Astrocyte (in vitro differentiated cells and primary cell): Measurements from ENCODE around the gene NCF2. TPM values are rescaled to one million over a fixed set of nuclear protein-coding genes. Genes with fewer than 3 reads are reported as not detected.

ENCODE experiments used
- DNase-seq: peaks from one replicate; pipeline ENCODE4 v3.0.0-alpha.2; 2010; ENCODE audit warnings: low read depth
- FAIRE-seq: peaks from 2 replicates; lab custom pipeline; 2011; peaks lifted over from hg19 to GRCh38; lab: Jason Lieb, UNC
- H2AFZ ChIP-seq: 2 replicates; pipeline ENCODE4 v1.6.0; 2012; ENCODE audit warnings: low read depth, low read length, inconsistent platforms
- H3K27ac ChIP-seq: 2 replicates; pipeline ENCODE4 v1.5.1; 2011; ENCODE audit warnings: low read depth, low read length, inconsistent platforms
- H3K27me3 ChIP-seq: 2 replicates; pipeline ENCODE4 v1.6.0; 2011; ENCODE audit warnings: low read length, inconsistent platforms; ENCODE audit not compliant: insufficient read depth
- H3K36me3 ChIP-seq: 2 replicates; pipeline ENCODE4 v1.5.1; 2011; ENCODE audit warnings: low read length, inconsistent platforms; ENCODE audit not compliant: insufficient read depth
- H3K4me1 ChIP-seq: 2 replicates; pipeline ENCODE4 v1.5.1; 2011; ENCODE audit warnings: low read length, inconsistent platforms; ENCODE audit not compliant: insufficient read depth
- H3K4me2 ChIP-seq: 2 replicates; pipeline ENCODE4 v1.6.0; 2012; ENCODE audit warnings: low read length, inconsistent platforms
- H3K4me3 ChIP-seq: 2 replicates; pipeline ENCODE4 v1.5.1; 2011; ENCODE audit warnings: low read depth, mild to moderate bottlenecking, low read length, inconsistent platforms; ENCODE audit not compliant: insufficient read depth
- H3K79me2 ChIP-seq: 2 replicates; pipeline ENCODE4 v1.6.0; 2012; ENCODE audit warnings: mild to moderate bottlenecking, low read length, inconsistent platforms; ENCODE audit not compliant: insufficient read depth
- H3K9ac ChIP-seq: 2 replicates; pipeline ENCODE4 v1.6.0; 2012; ENCODE audit warnings: mild to moderate bottlenecking, low read length, inconsistent platforms
- H3K9me3 ChIP-seq: 2 replicates; pipeline ENCODE4 v1.5.1; 2012; ENCODE audit warnings: low read depth, mild to moderate bottlenecking, low read length, inconsistent platforms; ENCODE audit not compliant: insufficient read depth
- H4K20me1 ChIP-seq: 2 replicates; pipeline ENCODE4 v1.6.0; 2012; ENCODE audit warnings: low read length, inconsistent platforms; ENCODE audit not compliant: insufficient read depth
- H3K27ac Mint-ChIP-seq: one replicate; pipeline ENCODE4 v1.8.0; 2021; ENCODE audit warnings: mild to moderate bottlenecking, mixed read lengths; ENCODE audit not compliant: unreplicated experiment
- H3K27me3 Mint-ChIP-seq: one replicate; pipeline ENCODE4 v1.8.0; 2021; ENCODE audit warnings: low read depth, mixed read lengths; ENCODE audit not compliant: unreplicated experiment
- H3K36me3 Mint-ChIP-seq: one replicate; pipeline ENCODE4 v1.8.0; 2021; ENCODE audit warnings: low read depth, mixed read lengths; ENCODE audit not compliant: unreplicated experiment
- H3K4me1 Mint-ChIP-seq: one replicate; pipeline ENCODE4 v1.8.0; 2021; ENCODE audit warnings: low read depth, mixed read lengths; ENCODE audit not compliant: unreplicated experiment
- H3K4me3 Mint-ChIP-seq: one replicate; pipeline ENCODE4 v1.8.0; 2021; ENCODE audit warnings: mild to moderate bottlenecking, moderate library complexity, mixed read lengths; ENCODE audit not compliant: unreplicated experiment
- H3K9me3 Mint-ChIP-seq: one replicate; pipeline ENCODE4 v1.8.0; 2021; ENCODE audit warnings: mild to moderate bottlenecking, mixed read lengths; ENCODE audit not compliant: unreplicated experiment
- EZH2 ChIP-seq: IDR thresholded peaks from 2 replicates; pipeline ENCODE4 v1.6.1; 2012; ENCODE audit warnings: mild to moderate bottlenecking, low read length, inconsistent platforms; ENCODE audit not compliant: insufficient read depth
- total RNA-seq: library from RNA; stranded (reverse); gene quantifications from 2 replicates; pipeline ENCODE4 v1.2.1, GENCODE V29; 2021
- TF ChIP-seq, protein P1 (sequence below): IDR thresholded peaks from 2 replicates; pipeline ENCODE4 v1.5.1; 2011; ENCODE audit warnings: low read depth, mild to moderate bottlenecking, inconsistent platforms, low read length, moderate library complexity; ENCODE audit not compliant: insufficient read depth

NCF2 gene
- total RNA-seq, 1 donor from 2014 or later: 4.3 TPM

DNA sequence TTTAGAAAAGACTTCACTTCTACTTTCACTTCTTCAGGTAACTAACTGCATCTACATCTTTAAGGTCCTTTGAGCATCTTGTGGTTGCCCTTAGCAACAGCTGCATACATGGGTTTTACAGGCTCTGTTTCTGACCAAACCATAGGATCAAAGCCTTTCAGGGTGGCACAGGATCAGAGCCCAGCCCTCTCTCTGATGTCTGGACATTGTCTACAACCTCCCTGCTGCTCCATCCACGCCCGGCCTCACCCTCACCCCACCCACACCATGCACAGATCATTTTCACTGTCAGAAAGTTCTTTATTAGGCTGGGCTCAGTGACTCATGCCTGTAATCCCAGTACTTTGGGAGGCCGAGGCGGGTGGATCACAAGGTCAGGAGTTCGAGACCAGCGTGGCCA is 5.2 kb downstream of the NCF2 start:
- Histone ChIP-seq H3K9ac (no peak overlapping the region), H3K27me3 (no peaks in the 10 kb centered on the region), H3K4me2 (no peak overlapping the region), H4K20me1 (no peaks in the 10 kb centered on the region), H3K4me3 (no peak overlapping the region), H3K27ac (no peak overlapping the region), H3K36me3 (no peaks in the 10 kb centered on the region), H2AFZ (no peak overlapping the region), H3K79me2 (no peaks in the 10 kb centered on the region), H3K4me1 (no peaks in the 10 kb centered on the region), H3K9me3 (no peaks in the 10 kb centered on the region)
- Mint-ChIP-seq H3K4me1 (no peaks in the 10 kb centered on the region), H3K27me3 (peaks cover 1% of the 10 kb centered on the region), H3K27ac (no peak overlapping the region), H3K9me3 (no peaks in the 10 kb centered on the region), H3K4me3 (no peak overlapping the region), H3K36me3 (no peaks in the 10 kb centered on the region)
- no peak for FAIRE-seq
- DNase-seq: no peak
- no peak for TF ChIP-seq EZH2
- TF ChIP-seq, protein P1, sequence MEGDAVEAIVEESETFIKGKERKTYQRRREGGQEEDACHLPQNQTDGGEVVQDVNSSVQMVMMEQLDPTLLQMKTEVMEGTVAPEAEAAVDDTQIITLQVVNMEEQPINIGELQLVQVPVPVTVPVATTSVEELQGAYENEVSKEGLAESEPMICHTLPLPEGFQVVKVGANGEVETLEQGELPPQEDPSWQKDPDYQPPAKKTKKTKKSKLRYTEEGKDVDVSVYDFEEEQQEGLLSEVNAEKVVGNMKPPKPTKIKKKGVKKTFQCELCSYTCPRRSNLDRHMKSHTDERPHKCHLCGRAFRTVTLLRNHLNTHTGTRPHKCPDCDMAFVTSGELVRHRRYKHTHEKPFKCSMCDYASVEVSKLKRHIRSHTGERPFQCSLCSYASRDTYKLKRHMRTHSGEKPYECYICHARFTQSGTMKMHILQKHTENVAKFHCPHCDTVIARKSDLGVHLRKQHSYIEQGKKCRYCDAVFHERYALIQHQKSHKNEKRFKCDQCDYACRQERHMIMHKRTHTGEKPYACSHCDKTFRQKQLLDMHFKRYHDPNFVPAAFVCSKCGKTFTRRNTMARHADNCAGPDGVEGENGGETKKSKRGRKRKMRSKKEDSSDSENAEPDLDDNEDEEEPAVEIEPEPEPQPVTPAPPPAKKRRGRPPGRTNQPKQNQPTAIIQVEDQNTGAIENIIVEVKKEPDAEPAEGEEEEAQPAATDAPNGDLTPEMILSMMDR: no peak

DNA sequence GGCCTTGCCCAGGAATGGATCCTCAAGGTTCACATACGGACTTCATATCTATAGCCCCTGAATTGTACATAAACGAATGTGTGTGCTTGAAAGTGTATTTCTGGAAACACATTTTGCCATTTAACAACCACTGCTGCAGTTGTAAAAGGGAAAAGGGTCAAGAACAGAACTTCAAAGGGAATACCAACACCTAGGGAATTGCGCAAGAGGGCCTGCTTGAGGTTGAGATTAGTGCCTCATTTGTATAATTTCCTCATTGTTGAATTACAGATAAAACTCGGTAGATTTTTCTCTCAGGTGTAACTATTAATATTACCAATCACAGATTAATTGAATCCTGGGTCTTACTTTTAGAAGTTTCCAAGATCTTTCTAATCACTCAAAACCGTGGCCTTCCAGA is 6.1 kb downstream of the NCF2 start:
- no peak overlapping the region for H3K4me3 ChIP-seq
- DNase-seq: no peak
- H3K9ac ChIP-seq: no peak overlapping the region
- Mint-ChIP-seq H3K9me3 (no peaks in the 10 kb centered on the region), H3K4me3 (no peak overlapping the region), H3K27me3 (peaks cover 1% of the 10 kb centered on the region), H3K4me1 (no peaks in the 10 kb centered on the region), H3K36me3 (no peaks in the 10 kb centered on the region), H3K27ac (no peak overlapping the region)
- no peaks in the 10 kb centered on the region for H4K20me1 ChIP-seq
- no peaks in the 10 kb centered on the region for H3K4me1 ChIP-seq
- no peaks in the 10 kb centered on the region for H3K27me3 ChIP-seq
- no peak overlapping the region for H3K27ac ChIP-seq
- TF ChIP-seq, protein P1: no peak
- TF ChIP-seq EZH2: no peak
- H3K79me2 ChIP-seq: no peaks in the 10 kb centered on the region
- H3K9me3 ChIP-seq: no peaks in the 10 kb centered on the region
- no peaks in the 10 kb centered on the region for H3K36me3 ChIP-seq
- H2AFZ ChIP-seq: no peak overlapping the region
- no peak overlapping the region for H3K4me2 ChIP-seq
- no peak for FAIRE-seq

DNA sequence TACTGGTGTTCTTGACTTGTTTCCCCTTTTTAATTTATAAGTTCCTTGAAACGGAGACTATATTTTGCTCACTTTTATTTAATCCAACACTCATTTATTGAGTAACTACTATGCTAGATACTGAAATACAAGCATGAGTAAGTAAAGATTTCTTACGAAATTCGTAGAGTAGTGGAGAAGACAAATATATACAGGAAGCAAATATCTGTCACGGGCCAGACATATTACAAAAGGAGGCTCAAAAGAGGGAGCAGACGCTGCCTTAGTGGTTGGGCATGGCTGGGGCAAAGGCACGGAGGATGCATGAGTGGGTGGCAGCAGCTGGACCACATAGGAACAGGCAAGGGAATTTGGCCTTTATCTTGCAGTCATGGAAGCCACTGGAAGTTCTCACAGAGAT is 6.8 kb downstream of the NCF2 start:
- Mint-ChIP-seq H3K27me3 (peaks cover 4% of the 10 kb centered on the region), H3K4me1 (no peaks in the 10 kb centered on the region), H3K9me3 (no peaks in the 10 kb centered on the region), H3K36me3 (no peaks in the 10 kb centered on the region), H3K4me3 (no peak overlapping the region), H3K27ac (no peak overlapping the region)
- Histone ChIP-seq H3K27ac (no peak overlapping the region), H3K27me3 (no peaks in the 10 kb centered on the region), H3K4me3 (no peak overlapping the region), H4K20me1 (no peaks in the 10 kb centered on the region), H3K9ac (no peak overlapping the region), H3K36me3 (no peaks in the 10 kb centered on the region), H3K79me2 (no peaks in the 10 kb centered on the region), H2AFZ (no peak overlapping the region), H3K4me1 (no peaks in the 10 kb centered on the region), H3K9me3 (no peaks in the 10 kb centered on the region), H3K4me2 (no peak overlapping the region)
- TF ChIP-seq EZH2: no peak
- DNase-seq (no peak), FAIRE-seq (no peak)
